Naive thymus-derived CD4-positive, alpha-beta T cell (primary cell): ENCODE results near the gene ACOT8. TPM values are rescaled to one million over a fixed set of nuclear protein-coding genes. Genes with fewer than 3 reads are reported as not detected.

Experiments used
- ATAC-seq: fragments of 150-1000 bp; cut with Tn5 transposase; 2 replicates; pipeline ENCODE4 v1.10.0; 2021; ENCODE audit warnings: mild to moderate bottlenecking, moderate library complexity
- CTCF ChIA-PET: fragments of 350-600 bp; sonication (Branson Sonifier 250); formaldehyde crosslinking; loops from one replicate; lab custom pipeline; 2021; ENCODE audit warnings: antibody characterized with exemption; lab: Charles Lee
- POLR2A ChIA-PET: fragments of 350-600 bp; sonication (Branson Sonifier 250); formaldehyde crosslinking; loops from one replicate; lab custom pipeline; 2021; ENCODE audit warnings: antibody characterized with exemption, inconsistent platforms; lab: Charles Lee
- DNase-seq, 9 donors: peaks; one replicate each; pipeline versions ENCODE4 v3.0.0 to v3.0.0-alpha.2; 2020 to 2022; ENCODE audit warnings: mixed read lengths in 1 of 9
- H3K27ac ChIP-seq: one replicate; pipeline ENCODE4 v1.7.0; 2013; ENCODE audit warnings: mild to moderate bottlenecking, low read depth, low read length, moderate library complexity
- H3K27me3 ChIP-seq, 2 donors: one replicate each; pipeline ENCODE4 v1.7.0; 2013; ENCODE audit warnings: low read length in 2 of 2, mild to moderate bottlenecking in 2 of 2, moderate library complexity in 2 of 2; ENCODE audit not compliant: control insufficient read depth in 2 of 2, insufficient read depth in 2 of 2
- H3K36me3 ChIP-seq, 3 experiments: 1 replicate in 2 of 3; 2 replicates in 1 of 3; pipeline ENCODE4 v1.7.0; 2013; ENCODE audit warnings: low read length in 3 of 3, mild to moderate bottlenecking in 3 of 3, moderate library complexity in 1 of 3; ENCODE audit not compliant: insufficient read depth in 3 of 3, control insufficient read depth in 2 of 3
- H3K4me1 ChIP-seq, 2 donors: one replicate each; pipeline ENCODE4 v1.7.0; 2013; ENCODE audit warnings: low read length in 2 of 2, mild to moderate bottlenecking in 2 of 2, moderate library complexity in 1 of 2; ENCODE audit not compliant: control insufficient read depth in 2 of 2, insufficient read depth in 2 of 2
- H3K4me3 ChIP-seq: 2 replicates; pipeline ENCODE4 v1.7.0; 2013; ENCODE audit warnings: mild to moderate bottlenecking, low read length
- H3K9me3 ChIP-seq, 3 experiments: 1 replicate in 2 of 3; 2 replicates in 1 of 3; pipeline ENCODE4 v1.7.0; 2013; ENCODE audit warnings: low read length in 3 of 3; ENCODE audit not compliant: control insufficient read depth in 2 of 3
- H3K27ac Mint-ChIP-seq, 9 donors: one replicate each; pipeline ENCODE4 v1.8.0; 2020 to 2022; ENCODE audit warnings: mixed read lengths in 9 of 9, mild to moderate bottlenecking in 8 of 9, moderate library complexity in 5 of 9, inconsistent platforms in 2 of 9
- H3K27me3 Mint-ChIP-seq, 5 donors: one replicate each; pipeline ENCODE4 v1.8.0; 2021 to 2022; ENCODE audit warnings: mixed read lengths in 5 of 5, mild to moderate bottlenecking in 1 of 5
- H3K36me3 Mint-ChIP-seq, 5 donors: one replicate each; pipeline ENCODE4 v1.8.0; 2020 to 2022; ENCODE audit warnings: mixed read lengths in 5 of 5, mild to moderate bottlenecking in 3 of 5, inconsistent platforms in 1 of 5
- H3K4me1 Mint-ChIP-seq, 7 donors: one replicate each; pipeline ENCODE4 v1.8.0; 2020 to 2022; ENCODE audit warnings: mixed read lengths in 7 of 7, mild to moderate bottlenecking in 3 of 7, inconsistent platforms in 1 of 7
- H3K4me3 Mint-ChIP-seq, 10 donors: one replicate each; pipeline ENCODE4 v1.8.0; 2020 to 2022; ENCODE audit warnings: mild to moderate bottlenecking in 10 of 10, mixed read lengths in 10 of 10, moderate library complexity in 6 of 10, inconsistent platforms in 2 of 10
- H3K9me3 Mint-ChIP-seq, 11 donors: one replicate each; pipeline ENCODE4 v1.8.0; 2020 to 2022; ENCODE audit warnings: mixed read lengths in 11 of 11, mild to moderate bottlenecking in 4 of 11, inconsistent platforms in 1 of 11, moderate library complexity in 1 of 11
- intact Hi-C, 2 donors: fragments of 100-400 bp; cut with micrococcal nuclease; formaldehyde crosslinking; loops; one replicate each; pipeline ENCODE4 v1.15.1; 2023
- polyA plus RNA-seq, 2 donors: library from polyadenylated mRNA; unstranded; fragments of 300-500 nt; fragmentation: Illumina TruSeq; gene quantifications; one replicate each; pipeline ENCODE4 v1.2.3, GENCODE V29; 2021
- total RNA-seq, 6 experiments: library from RNA in 5 of 6; stranded (reverse) in 5 of 6; gene quantifications; 1 replicate in 5 of 6; 2 replicates in 1 of 6; pipeline ENCODE4 v1.2.3 and lab custom pipeline; 2021 to 2026

Gene ACOT8
- total and polyA plus RNA-seq, 7 experiments from 2014 or later = 20.5 to 38.7 (median 33.8) TPM

DNA sequence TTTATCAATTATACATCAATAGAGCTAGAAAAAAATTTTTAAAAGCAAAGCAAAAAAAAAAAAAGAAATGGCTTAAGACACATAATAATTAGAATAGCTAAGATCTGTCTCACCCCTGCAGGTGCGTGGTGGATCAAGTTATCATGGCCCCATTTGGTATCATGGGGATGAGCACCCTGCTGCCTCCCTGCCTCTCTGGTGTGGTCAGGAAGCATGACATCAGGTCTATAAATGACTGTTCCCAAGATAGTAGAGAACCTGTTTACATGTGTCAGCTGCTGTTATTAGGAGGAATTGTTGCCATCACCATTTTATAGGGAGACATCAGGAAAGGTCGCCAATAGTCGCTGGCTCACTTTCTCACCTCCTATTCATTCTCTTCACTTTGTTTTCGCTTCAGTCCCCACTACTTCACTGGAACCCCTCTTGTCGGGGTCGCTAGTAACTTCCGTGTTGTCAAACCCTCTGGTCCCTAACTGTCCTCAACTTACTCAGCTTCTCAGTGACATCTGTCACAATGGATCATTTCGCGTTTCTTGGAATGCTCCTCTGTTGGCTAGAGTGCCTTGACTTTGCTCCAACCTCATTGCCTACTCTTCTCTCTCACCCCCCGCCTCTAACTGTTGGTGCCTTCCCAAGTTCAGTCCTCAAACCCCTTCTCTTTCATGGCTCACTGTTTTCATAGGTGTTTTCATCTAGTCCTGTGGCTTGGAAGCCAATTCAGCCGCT lies 60.7 kb downstream of the ACOT8 start:
- no peaks in the 10 kb centered on the region for H3K27me3 Mint-ChIP-seq
- Histone ChIP-seq H3K4me3 (no peak overlapping the region), H3K9me3 (no peaks in the 10 kb centered on the region), H3K27ac (no peak overlapping the region), H3K36me3 (peaks cover 12 to 39% (median 20%) of the 10 kb centered on the region in 3 experiments), H3K4me1 (peaks cover 12 to 15% of the 10 kb centered on the region in 2 donors), H3K27me3 (no peaks in the 10 kb centered on the region)
- peaks cover 4 to 31% (median 19%) of the 10 kb centered on the region in 5 donors for H3K36me3 Mint-ChIP-seq
- ChIA-PET POLR2A (interaction anchor here (0.6 kb wide), 1 partner anchor 1475 kb away, joined by 4 read pairs; no protein-coding TSS in a partner anchor), CTCF (no interaction called here)
- H3K4me1 Mint-ChIP-seq = peaks cover 18 to 32% (median 27%) of the 10 kb centered on the region in 7 donors
- ATAC-seq (no peak), DNase-seq (no peak)
- H3K4me3 Mint-ChIP-seq = no peak overlapping the region
- H3K27ac Mint-ChIP-seq = no peak overlapping the region
- intact Hi-C loops = loop anchor here in 1 of 2 donors (5.0 to 10.0 kb wide), 3 partner anchors 96 to 568 kb away; partner anchors contain the start of genes CTSA, NEURL2 and PCIF1
- peaks cover 0 to 1% (median 0%) of the 10 kb centered on the region in 11 donors for H3K9me3 Mint-ChIP-seq

DNA sequence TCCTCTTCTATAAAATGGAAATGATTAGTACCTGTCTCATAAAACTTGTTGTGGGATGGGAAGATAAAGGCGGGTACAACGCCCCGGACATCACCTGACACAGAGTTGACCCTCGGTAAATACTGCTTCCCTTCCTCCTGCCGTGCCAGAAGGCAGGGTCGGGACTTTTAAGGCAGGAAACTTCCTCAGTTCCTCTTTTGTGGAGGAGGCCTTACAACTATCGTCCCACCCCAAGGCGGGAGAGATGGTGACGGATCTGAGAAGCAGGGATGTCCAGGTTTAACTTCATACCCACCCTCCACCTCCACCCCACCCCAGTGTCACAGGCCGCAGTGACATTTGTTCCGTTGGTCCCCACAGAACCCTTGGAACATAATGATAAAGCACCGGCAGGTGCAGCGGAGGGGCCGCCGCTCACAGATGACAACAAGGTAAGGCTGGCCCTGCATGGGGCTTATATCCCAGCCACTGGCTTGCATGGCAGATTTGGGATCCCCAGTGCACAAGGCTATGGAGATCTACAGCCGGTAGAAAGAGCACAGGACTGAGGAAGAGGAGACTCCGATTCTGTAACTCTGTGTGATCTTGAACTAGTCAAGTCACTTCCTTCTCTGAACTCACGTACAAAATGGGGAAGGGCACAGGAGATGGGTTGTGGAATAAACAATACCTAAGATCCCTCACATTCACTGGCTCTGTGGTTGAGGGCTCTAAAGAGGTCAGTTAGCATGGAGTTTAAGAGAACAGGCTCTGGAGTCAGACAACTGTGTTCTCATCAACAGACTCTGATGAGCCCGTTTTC lies 64.7 kb downstream of the ACOT8 start:
- Histone ChIP-seq H3K4me1 (peaks cover 5 to 10% of the 10 kb centered on the region in 2 donors), H3K27me3 (no peaks in the 10 kb centered on the region), H3K36me3 (peaks cover 7 to 32% (median 19%) of the 10 kb centered on the region in 3 experiments), H3K4me3 (peak overlapping the region; percentile 70), H3K27ac (peak overlapping the region; percentile 96), H3K9me3 (no peaks in the 10 kb centered on the region)
- Mint-ChIP-seq H3K4me1 (peaks cover 13 to 28% (median 20%) of the 10 kb centered on the region in 7 donors), H3K4me3 (peak overlapping the region; percentile 85 to 99 (median 92)), H3K27ac (peak overlapping the region; percentile 87 to 99 (median 93)), H3K27me3 (peaks cover 0 to 5% (median 0%) of the 10 kb centered on the region in 5 donors), H3K36me3 (peaks cover 4 to 29% (median 15%) of the 10 kb centered on the region in 5 donors), H3K9me3 (peaks cover 0 to 1% (median 0%) of the 10 kb centered on the region in 11 donors)
- ATAC-seq (peak; percentile 39), DNase-seq (peak in 2 of 9 donors; percentile 9 to 25)
- ChIA-PET POLR2A (interaction anchor here (1.2 kb wide), 2 partner anchors 66 to 143 kb away, joined by 3 to 6 read pairs; no protein-coding TSS in a partner anchor), CTCF (interaction anchor here (0.8 kb wide), 1 partner anchor 8 kb away, joined by 4 read pairs; no protein-coding TSS in a partner anchor)
- intact Hi-C loops = loop anchor here (5.0 to 10.0 kb wide), 6 partner anchors 142 to 895 kb away; partner anchors contain the start of genes PCIF1 (in 1 of the 2), SYS1 (in 1 of the 2), TP53RK (in 1 of the 2) and ZNF335 (in 1 of the 2)

Other genes with a start within 250 kb of the ACOT8 start
- not detected for gene WFDC10A, start 227.7 kb downstream of the ACOT8 start, total RNA-seq
- not detected for gene WFDC10A, start 227.7 kb downstream of the ACOT8 start, polyA plus RNA-seq
- gene WFDC9, start 226.1 kb downstream of the ACOT8 start, total RNA-seq = not detected
- gene WFDC9, start 226.1 kb downstream of the ACOT8 start, polyA plus RNA-seq = not detected
- not detected for gene WFDC11, start 187.2 kb downstream of the ACOT8 start, total RNA-seq
- gene WFDC11, start 187.2 kb downstream of the ACOT8 start, polyA plus RNA-seq = not detected
- gene WFDC13, start 155.4 kb downstream of the ACOT8 start, total RNA-seq = not detected
- gene WFDC13, start 155.4 kb downstream of the ACOT8 start, polyA plus RNA-seq = not detected
- gene WFDC10B, start 152.4 kb downstream of the ACOT8 start, total RNA-seq = not detected
- not detected for gene WFDC10B, start 152.4 kb downstream of the ACOT8 start, polyA plus RNA-seq
- not detected for gene SPINT4, start 135.0 kb downstream of the ACOT8 start, total RNA-seq
- not detected for gene SPINT4, start 135.0 kb downstream of the ACOT8 start, polyA plus RNA-seq
- gene WFDC3, start 65.5 kb downstream of the ACOT8 start, total RNA-seq = not detected
- gene WFDC3, start 65.5 kb downstream of the ACOT8 start, polyA plus RNA-seq = not detected
- 10 to 100 TPM; 13.1 to 31.7 (median 18.8) TPM for gene DNTTIP1, start 65.4 kb downstream of the ACOT8 start, total RNA-seq
- gene DNTTIP1, start 65.4 kb downstream of the ACOT8 start, polyA plus RNA-seq = 10 to 100 TPM; 39.2 to 40.3 TPM
- gene UBE2C, start 44.7 kb downstream of the ACOT8 start, total RNA-seq = 100 to 1,000 TPM in 1 of 5 experiments, under 1 TPM in 3, not detected in 1; 0.50 to 129 (median 0.75) TPM
- gene UBE2C, start 44.7 kb downstream of the ACOT8 start, polyA plus RNA-seq = not detected
- 1 to 10 TPM in 1 of 5 experiments, under 1 TPM in 1, not detected in 3; 0.59 to 1.4 TPM for gene TNNC2, start 30.1 kb downstream of the ACOT8 start, total RNA-seq
- gene TNNC2, start 30.1 kb downstream of the ACOT8 start, polyA plus RNA-seq = not detected
- 1 to 10 TPM in 3 of 5 experiments, under 1 TPM in 2; 0.93 to 4.9 (median 1.5) TPM for gene SNX21, start 23.6 kb downstream of the ACOT8 start, total RNA-seq
- 1 to 10 TPM in 1 of 2 donors, under 1 TPM in 1; 0.30 to 1.1 TPM for gene SNX21, start 23.6 kb downstream of the ACOT8 start, polyA plus RNA-seq
- gene ZSWIM3, start 222 bp upstream of the ACOT8 start, total RNA-seq = 1 to 10 TPM; 1.3 to 6.8 (median 6.0) TPM
- 1 to 10 TPM; 1.2 to 3.1 TPM for gene ZSWIM3, start 222 bp upstream of the ACOT8 start, polyA plus RNA-seq
- gene ZSWIM1, start 23.8 kb upstream of the ACOT8 start, total RNA-seq = 10 to 100 TPM in 2 of 5 experiments, 1 to 10 TPM in 3; 8.2 to 16.0 (median 9.8) TPM
- 10 to 100 TPM in 1 of 2 donors, 1 to 10 TPM in 1; 3.2 to 12.5 TPM for gene ZSWIM1, start 23.8 kb upstream of the ACOT8 start, polyA plus RNA-seq
- 1 to 10 TPM; 1.0 to 3.9 (median 1.2) TPM for gene SPATA25, start 30.2 kb upstream of the ACOT8 start, total RNA-seq
- not detected for gene SPATA25, start 30.2 kb upstream of the ACOT8 start, polyA plus RNA-seq
- 1 to 10 TPM; 1.2 to 5.3 (median 4.0) TPM for gene NEURL2, start 33.8 kb upstream of the ACOT8 start, total RNA-seq
- 1 to 10 TPM in 1 of 2 donors, under 1 TPM in 1; 0.69 to 4.0 TPM for gene NEURL2, start 33.8 kb upstream of the ACOT8 start, polyA plus RNA-seq
- gene CTSA, start 33.9 kb upstream of the ACOT8 start, total RNA-seq = 100 to 1,000 TPM in 1 of 5 experiments, 10 to 100 TPM in 4; 60.5 to 151 (median 65.1) TPM
- gene CTSA, start 33.9 kb upstream of the ACOT8 start, polyA plus RNA-seq = 10 to 100 TPM; 59.6 to 74.7 TPM
- gene PLTP, start 54.8 kb upstream of the ACOT8 start, total RNA-seq = under 1 TPM in 4 of 5 experiments, not detected in 1; 0.31 to 0.44 (median 0.37) TPM
- gene PLTP, start 54.8 kb upstream of the ACOT8 start, polyA plus RNA-seq = not detected
- gene PCIF1, start 77.3 kb upstream of the ACOT8 start, total RNA-seq = 10 to 100 TPM; 42.3 to 79.6 (median 67.0) TPM
- 100 to 1,000 TPM in 1 of 2 donors, 10 to 100 TPM in 1; 68.7 to 130 TPM for gene PCIF1, start 77.3 kb upstream of the ACOT8 start, polyA plus RNA-seq
- gene ZNF335, start 114.8 kb upstream of the ACOT8 start, total RNA-seq = 10 to 100 TPM; 39.9 to 95.2 (median 53.8) TPM
- gene ZNF335, start 114.8 kb upstream of the ACOT8 start, polyA plus RNA-seq = 10 to 100 TPM in 1 of 2 donors, 1 to 10 TPM in 1; 7.1 to 14.6 TPM
- 10 to 100 TPM in 2 of 5 experiments, 1 to 10 TPM in 1, under 1 TPM in 2; 0.19 to 13.0 (median 1.9) TPM for gene MMP9, start 151.5 kb upstream of the ACOT8 start, total RNA-seq
- gene MMP9, start 151.5 kb upstream of the ACOT8 start, polyA plus RNA-seq = not detected
- not detected for gene SLC12A5, start 171.8 kb upstream of the ACOT8 start, total RNA-seq
- gene SLC12A5, start 171.8 kb upstream of the ACOT8 start, polyA plus RNA-seq = not detected
- gene NCOA5, start 232.6 kb upstream of the ACOT8 start, total RNA-seq = 10 to 100 TPM; 15.7 to 43.8 (median 39.4) TPM
- gene NCOA5, start 232.6 kb upstream of the ACOT8 start, polyA plus RNA-seq = 10 to 100 TPM; 25.4 to 47.6 TPM